Neural cell (in vitro differentiated cells): Measurements from ENCODE around the gene CCDC50.

ENCODE experiments used
- CTCF ChIP-seq: fragments of 450-650 bp; IDR thresholded peaks from 2 replicates; pipeline ENCODE4 v1.5.1; 2014; ENCODE audit warnings: antibody characterized with exemption, mild to moderate bottlenecking, moderate library complexity; ENCODE audit not compliant: poor library complexity, severe bottlenecking
- EP300 ChIP-seq: fragments of 450-650 bp; conservative IDR thresholded peaks from 2 replicates; pipeline ENCODE4 v1.6.1; 2014; ENCODE audit warnings: antibody characterized with exemption, mild to moderate bottlenecking, moderate library complexity; ENCODE audit not compliant: poor library complexity, severe bottlenecking
- EZH2 ChIP-seq: fragments of 200-600, 300-800 bp; shearing (Covaris generic), sonication (generic); IDR thresholded peaks from 2 replicates; pipeline ENCODE4 v1.6.1; 2014; ENCODE audit warnings: antibody characterized with exemption, low read length, borderline replicate concordance, mild to moderate bottlenecking; ENCODE audit not compliant: insufficient read depth, poor library complexity, severe bottlenecking
- MXI1 ChIP-seq: fragments of 450-650 bp; conservative IDR thresholded peaks from 2 replicates; pipeline ENCODE4 v1.6.1; 2014; ENCODE audit warnings: antibody characterized with exemption, mild to moderate bottlenecking; ENCODE audit not compliant: poor library complexity, severe bottlenecking
- POLR2AphosphoS5 ChIP-seq: IDR thresholded peaks from 2 replicates; pipeline ENCODE4 v1.6.1; 2012
- RAD21 ChIP-seq: fragments of 450-650 bp; conservative IDR thresholded peaks from 2 replicates; pipeline ENCODE4 v1.6.1; 2014; ENCODE audit warnings: antibody characterized with exemption, mild to moderate bottlenecking, moderate library complexity
- REST ChIP-seq: IDR thresholded peaks from 2 replicates; pipeline ENCODE4 v1.6.1; 2012; ENCODE audit warnings: borderline replicate concordance
- SMC3 ChIP-seq: fragments of 450-650 bp; conservative IDR thresholded peaks from 2 replicates; pipeline ENCODE4 v1.6.1; 2014; ENCODE audit warnings: antibody characterized with exemption, mild to moderate bottlenecking, moderate library complexity; ENCODE audit not compliant: poor library complexity
- TAF1 ChIP-seq: IDR thresholded peaks from 2 replicates; pipeline ENCODE4 v1.6.1; 2012; ENCODE audit warnings: low read depth

DNA sequence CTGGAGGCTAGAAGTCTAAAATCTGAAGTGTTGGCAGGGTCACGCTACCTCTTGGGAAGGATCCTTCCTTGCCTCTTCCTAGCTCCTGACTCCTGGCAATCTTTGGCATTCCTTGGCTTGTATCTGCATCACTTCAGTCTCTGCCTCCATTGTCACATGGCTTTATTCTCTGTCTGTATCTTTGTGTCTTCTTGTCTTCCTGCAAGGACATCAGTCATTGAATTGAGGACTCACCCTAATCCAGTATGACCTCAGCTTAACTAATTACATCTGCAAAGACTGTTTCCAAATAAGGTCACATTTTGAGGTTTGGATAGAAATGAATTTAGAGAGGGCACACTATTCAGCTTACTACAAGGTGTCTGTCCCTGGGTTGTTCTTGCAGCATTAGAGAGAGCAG, 32.3 kb downstream of the CCDC50 start:
- TF ChIP-seq CTCF (no peak), POLR2AphosphoS5 (no peak), MXI1 (no peak), EZH2 (no peak), EP300 (no peak), REST (no peak), RAD21 (no peak), TAF1 (no peak), SMC3 (no peak)
